ENCODE measurements around the gene LRRC37A3.

The LRRC37A3 gene

DNA sequence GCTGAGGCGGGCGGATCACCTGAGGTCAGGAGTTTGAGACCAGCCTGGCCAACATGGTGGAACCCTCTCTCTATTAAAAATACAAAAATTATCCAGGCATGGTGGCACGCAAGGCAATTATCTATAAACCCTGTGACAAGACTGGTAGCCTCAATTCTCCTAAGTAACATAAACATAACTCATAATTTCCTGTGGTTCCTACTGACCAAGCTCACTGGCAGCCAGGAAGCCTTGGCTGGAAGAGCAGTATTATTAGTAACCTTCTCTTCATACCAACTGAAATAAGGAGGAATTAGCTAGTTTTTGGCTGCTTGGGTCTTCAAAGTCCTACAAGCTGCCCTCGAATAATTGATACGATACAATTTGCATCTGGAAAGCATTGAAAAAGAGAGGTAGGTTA is 31.6 kb upstream of the LRRC37A3 start:
- TF ChIP-seq CTCF (IDR thresholded peaks at IDR 0.05; ENCODE audit: borderline replicate concordance, insufficient read depth, low read depth, low read length): no peak
- no peak overlapping the region for H3K4me3 ChIP-seq (ENCODE audit: low read depth, low read length)

GRCh38 chr17:64947152-64947551 is 27.9 kb upstream of the LRRC37A3 start:
- no peak overlapping the region for H3K4me3 ChIP-seq (ENCODE audit: low read depth, low read length)

GRCh38 chr17:64941761-64942160 is 22.5 kb upstream of the LRRC37A3 start:
- H3K4me3 ChIP-seq (ENCODE audit: low read depth, low read length): no peak overlapping the region
- no peak for TF ChIP-seq CTCF (IDR thresholded peaks at IDR 0.05; ENCODE audit: borderline replicate concordance, insufficient read depth, low read depth, low read length)

More at GRCh38 chr17:64947152-64947551, 27.9 kb upstream of the LRRC37A3 start:
- TF ChIP-seq CTCF (IDR thresholded peaks at IDR 0.05; ENCODE audit: borderline replicate concordance, insufficient read depth, low read depth, low read length): no peak

GRCh38 chr17:64941045-64941444 is 21.8 kb upstream of the LRRC37A3 start:
- no peak for TF ChIP-seq CTCF (IDR thresholded peaks at IDR 0.05; ENCODE audit: borderline replicate concordance, insufficient read depth, low read depth, low read length)

GRCh38 chr17:64940055-64940454 is 20.8 kb upstream of the LRRC37A3 start:
- TF ChIP-seq CTCF (IDR thresholded peaks at IDR 0.05; ENCODE audit: borderline replicate concordance, insufficient read depth, low read depth, low read length): no peak

More at GRCh38 chr17:64941045-64941444, 21.8 kb upstream of the LRRC37A3 start:
- H3K4me3 ChIP-seq (ENCODE audit: low read depth, low read length): no peak overlapping the region

GRCh38 chr17:64938925-64939474 is 19.7 kb upstream of the LRRC37A3 start:
- H3K4me3 ChIP-seq (ENCODE audit: low read depth, low read length): no peak overlapping the region
- peak; percentile 90 for TF ChIP-seq CTCF (IDR thresholded peaks at IDR 0.05; ENCODE audit: borderline replicate concordance, insufficient read depth, low read depth, low read length)

More at GRCh38 chr17:64940055-64940454, 20.8 kb upstream of the LRRC37A3 start:
- no peak overlapping the region for H3K4me3 ChIP-seq (ENCODE audit: low read depth, low read length)

DNA sequence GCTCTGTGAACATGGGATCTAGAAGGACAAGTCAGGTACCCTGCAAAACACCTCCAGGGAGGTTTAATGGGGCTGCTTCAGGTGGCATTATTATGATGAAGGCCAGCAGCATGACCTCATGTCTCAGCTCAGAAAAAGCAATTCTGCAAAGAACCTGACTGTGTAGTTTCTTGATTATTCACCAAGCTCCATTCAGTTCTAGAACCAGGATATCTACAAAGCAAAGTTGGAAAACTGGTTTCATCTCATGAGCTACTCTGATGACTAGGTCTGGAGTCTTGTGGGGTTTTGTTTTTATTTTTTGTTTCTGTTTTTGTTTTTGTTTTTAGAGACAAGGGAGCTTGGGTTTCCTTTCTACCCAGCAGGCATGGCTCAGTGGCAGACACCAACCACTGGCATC is 19.0 kb upstream of the LRRC37A3 start:
- no peak overlapping the region for H3K4me3 ChIP-seq (ENCODE audit: low read depth, low read length)
- TF ChIP-seq CTCF (IDR thresholded peaks at IDR 0.05; ENCODE audit: borderline replicate concordance, insufficient read depth, low read depth, low read length): no peak
